ENCODE results near the gene SELENOW. TPM values are rescaled to one million over a fixed set of nuclear protein-coding genes. Genes with fewer than 3 reads are reported as not detected.
A peak's percentile ranks its signal among the peaks of the same experiment; 100 is the strongest.
"Not testable (repeated sequence)": the region's sequence is repeated elsewhere in the genome, so short reads cannot be mapped to it uniquely, and the experiment has no call there.

Gene SELENOW
- total RNA-seq, 4 donors from 2014 or later = 1,363 to 1,667 (median 1,434) TPM

GRCh38 chr19:47781590-47782262 is 3.2 kb downstream of the SELENOW start:
- Histone ChIP-seq H3K27me3 (no peaks in the 10 kb centered on the region), H3K9me3 (no peaks in the 10 kb centered on the region), H3K4me3 (peak overlapping the region in 3 of 4 donors; percentile 80 to 94 (median 90)), H3K36me3 (peaks cover 35 to 62% (median 56%) of the 10 kb centered on the region in 4 donors), H3K4me1 (peaks cover 42 to 67% (median 60%) of the 10 kb centered on the region in 4 donors), H3K27ac (replicated peaks in 1 of 4) (peak overlapping the region; percentile 97 to 100 (median 98))
- no peak for DNase-seq (ENCODE audit: extremely low spot score)
- intact Hi-C loops (cut with DNase I) = loop anchor here (10.0 kb wide), 1 partner anchor 347 kb away; no protein-coding TSS in a partner anchor
- peak in 1 of 2 donors; percentile 79 for TF ChIP-seq POLR2AphosphoS5 (IDR thresholded peaks at IDR 0.05)
- no peak for TF ChIP-seq CTCF (IDR thresholded peaks at IDR 0.05)
- 25% methylated on average over 9 of the region's 9 CpGs for WGBS

- Histone ChIP-seq H3K4me1 (peaks cover 20 to 57% (median 49%) of the 10 kb centered on the region in 4 donors), H3K27ac (replicated peaks in 1 of 4) (peak overlapping the region in 3 of 4 donors; percentile 23 to 59 (median 34)), H3K36me3 (peaks cover 35 to 65% (median 55%) of the 10 kb centered on the region in 4 donors), H3K9me3 (no peaks in the 10 kb centered on the region), H3K27me3 (no peaks in the 10 kb centered on the region), H3K4me3 (no peak overlapping the region)
- TF ChIP-seq POLR2A (IDR thresholded peaks at IDR 0.05; ENCODE audit: low read depth) = no peak
- no peak for TF ChIP-seq EP300 (IDR thresholded peaks at IDR 0.05)
- peak in 1 of 2 donors; percentile 13 for TF ChIP-seq POLR2AphosphoS5 (IDR thresholded peaks at IDR 0.05)
- no peak for DNase-seq (ENCODE audit: extremely low spot score)
- WGBS = 82% methylated on average over 7 of the region's 7 CpGs
- intact Hi-C loops (cut with DNase I) = loop anchor here (5.0 to 10.0 kb wide), 2 partner anchors 74 to 352 kb away; partner anchors contain the start of gene EHD2
Observed at GRCh38 chr19:47786566-47786965, 8.1 kb downstream of the SELENOW start.

GRCh38 chr19:47787307-47787706 is 8.8 kb downstream of the SELENOW start:
- not testable (repeated sequence) for H3K9me3 ChIP-seq; DNase-seq (ENCODE audit: extremely low spot score); H3K4me3 ChIP-seq; H3K27me3 ChIP-seq
- peak overlapping the region; percentile 11 to 59 (median 28) for H3K27ac ChIP-seq (replicated peaks in 1 of 4)
- peaks cover 12 to 49% (median 42%) of the 10 kb centered on the region in 4 donors for H3K4me1 ChIP-seq
- peaks cover 35 to 57% (median 49%) of the 10 kb centered on the region in 4 donors for H3K36me3 ChIP-seq
- WGBS = 81% methylated on average over 9 of the region's 10 CpGs
- intact Hi-C loops (cut with DNase I) = loop anchor here (5.0 to 10.0 kb wide), 2 partner anchors 75 to 353 kb away; partner anchors contain the start of gene EHD2

GRCh38 chr19:47789811-47790210 is 11.3 kb downstream of the SELENOW start:
- Histone ChIP-seq H3K36me3 (peaks cover 12 to 32% (median 24%) of the 10 kb centered on the region in 4 donors), H3K4me1 (peaks cover 0 to 31% (median 27%) of the 10 kb centered on the region in 4 donors)
- H3K4me3 ChIP-seq; DNase-seq (ENCODE audit: extremely low spot score); H3K27ac ChIP-seq (replicated peaks in 1 of 4); H3K9me3 ChIP-seq; H3K27me3 ChIP-seq: not testable (repeated sequence)
- 92% methylated on average over 13 of the region's 13 CpGs for WGBS
- intact Hi-C loops (cut with DNase I) = loop anchor here (5.0 to 10.0 kb wide), 2 partner anchors 78 to 355 kb away; partner anchors contain the start of gene EHD2

DNA sequence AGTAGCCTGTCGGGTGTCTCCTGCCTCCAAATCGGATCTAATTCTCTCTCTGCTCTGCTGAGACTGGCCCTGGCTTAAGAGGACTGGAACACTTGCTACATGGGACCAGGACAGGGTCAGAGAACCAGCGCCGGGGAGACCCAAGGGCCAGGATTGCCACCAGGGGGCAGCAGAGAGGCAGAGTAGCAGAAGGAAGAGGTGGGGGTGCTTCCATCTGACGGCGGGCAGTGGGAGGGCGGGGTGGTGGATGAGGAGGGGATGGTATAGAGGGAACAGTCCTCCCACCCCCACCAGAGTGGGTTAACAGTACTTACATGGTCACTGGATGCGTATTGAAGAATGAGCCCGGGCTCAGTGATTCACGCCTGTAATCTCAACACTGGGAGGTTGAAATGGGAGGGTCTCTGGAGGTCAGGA is 11.9 kb downstream of the SELENOW start:
- intact Hi-C loops (cut with DNase I) = no loop called here
- Histone ChIP-seq H3K36me3 (peaks cover 6 to 26% (median 18%) of the 10 kb centered on the region in 4 donors), H3K9me3 (no peaks in the 10 kb centered on the region), H3K27me3 (no peaks in the 10 kb centered on the region), H3K4me3 (no peak overlapping the region), H3K4me1 (peaks cover 0 to 31% (median 27%) of the 10 kb centered on the region in 4 donors), H3K27ac (replicated peaks in 1 of 4) (no peak overlapping the region)
- DNase-seq (ENCODE audit: extremely low spot score) = peak; percentile 95
- WGBS = 18% methylated on average over 10 of the region's 10 CpGs
- no peak for TF ChIP-seq POLR2A (IDR thresholded peaks at IDR 0.05; ENCODE audit: low read depth)
- peak; percentile 69 to 92 (median 81) for TF ChIP-seq CTCF (IDR thresholded peaks at IDR 0.05)
- TF ChIP-seq POLR2AphosphoS5 (IDR thresholded peaks at IDR 0.05) = no peak

DNA sequence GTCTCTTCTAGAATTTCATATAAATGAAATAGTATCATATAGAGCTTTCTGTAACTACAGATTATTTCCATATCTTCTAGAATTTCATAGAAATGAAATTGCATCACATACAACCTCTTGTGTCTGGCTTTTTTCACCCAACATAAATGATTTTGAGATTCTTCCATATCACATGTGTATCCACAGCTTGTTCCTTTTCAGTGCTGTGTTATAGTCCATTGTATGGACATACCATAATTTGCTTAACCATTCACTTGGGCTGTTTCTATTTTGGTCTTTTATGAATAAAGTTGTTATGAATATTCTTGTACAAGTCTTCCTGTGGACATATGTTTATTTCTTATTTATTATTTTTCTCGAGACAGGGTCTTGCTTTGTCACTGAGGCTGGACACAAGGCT is 14.1 kb downstream of the SELENOW start:
- Histone ChIP-seq H3K4me3 (no peak overlapping the region), H3K36me3 (peaks cover 0 to 7% (median 0%) of the 10 kb centered on the region in 4 donors), H3K4me1 (peaks cover 0 to 23% (median 17%) of the 10 kb centered on the region in 4 donors), H3K27me3 (no peaks in the 10 kb centered on the region), H3K9me3 (no peaks in the 10 kb centered on the region), H3K27ac (replicated peaks in 1 of 4) (no peak overlapping the region)
- DNase-seq (ENCODE audit: extremely low spot score) = no peak
- intact Hi-C loops (cut with DNase I) = no loop called here
- WGBS = 91% methylated on average over 1 of the region's 1 CpG
- TF ChIP-seq CTCF (IDR thresholded peaks at IDR 0.05) (no peak), POLR2A (IDR thresholded peaks at IDR 0.05; ENCODE audit: low read depth) (no peak), EP300 (IDR thresholded peaks at IDR 0.05) (no peak), POLR2AphosphoS5 (IDR thresholded peaks at IDR 0.05) (no peak)

Data from esophagus muscularis mucosa (tissue), 4 donors.